Jurkat, Clone E6-1 (cell line): ENCODE measurements around the gene DDIT3.
"Not testable (repeated sequence)": the region's sequence is repeated elsewhere in the genome, so short reads cannot be mapped to it uniquely, and the experiment has no call there.

ENCODE experiments used
- DNase-seq: peaks from one replicate; pipeline ENCODE4 v3.0.0-alpha.2; 2011; ENCODE audit warnings: low read depth, low spot score
- H3K4me3 ChIP-seq: 2 replicates; pipeline ENCODE4 v1.5.1; 2011; ENCODE audit warnings: mild to moderate bottlenecking, low read length, control low read depth, moderate library complexity

Gene DDIT3

GRCh38 chr12:57495051-57495701 lies 25.1 kb downstream of the DDIT3 start:
- not testable (repeated sequence) for DNase-seq, H3K4me3 ChIP-seq

DNA sequence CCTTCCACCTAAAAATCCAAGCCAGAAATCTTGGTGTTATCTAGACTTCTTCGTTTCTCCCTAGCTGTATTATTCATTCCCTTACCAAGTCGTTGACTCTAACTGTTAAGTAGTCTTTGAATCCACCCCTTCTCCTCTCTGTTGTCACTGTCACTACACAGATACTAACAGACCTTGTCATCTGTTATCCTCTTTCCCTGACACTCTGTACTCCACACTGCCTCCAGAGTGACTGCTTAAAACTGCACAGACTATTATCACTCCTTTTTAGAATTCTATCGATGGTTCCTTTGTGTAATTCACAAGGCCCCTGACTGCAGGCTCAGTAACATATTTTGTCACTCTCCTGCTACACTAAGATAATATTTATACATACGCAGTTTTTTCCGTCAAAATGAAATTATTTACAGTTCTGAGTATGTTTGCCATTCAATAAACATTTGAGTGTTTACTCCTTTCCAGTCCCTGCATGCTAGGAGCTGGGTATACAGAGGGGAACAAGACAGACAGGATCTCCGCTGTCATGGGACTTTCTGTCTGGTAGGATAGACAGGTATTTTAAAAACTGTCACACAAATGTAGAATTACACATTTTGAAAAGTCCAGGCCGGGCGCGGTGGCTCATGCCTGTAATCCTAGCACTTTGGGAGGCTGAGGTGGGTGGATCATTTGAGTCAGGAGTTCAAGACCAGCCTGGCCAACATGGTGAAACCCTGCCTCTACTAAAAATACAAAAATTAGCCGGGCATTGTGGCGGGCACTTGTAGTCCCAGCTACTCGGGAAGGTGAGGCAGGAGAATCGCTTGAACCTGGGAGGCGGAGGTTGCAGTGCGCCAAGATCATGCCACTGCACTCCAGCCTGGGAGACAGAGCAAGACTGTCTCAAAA lies 28.7 kb downstream of the DDIT3 start:
- H3K4me3 ChIP-seq: no peak overlapping the region
- no peak for DNase-seq

DNA sequence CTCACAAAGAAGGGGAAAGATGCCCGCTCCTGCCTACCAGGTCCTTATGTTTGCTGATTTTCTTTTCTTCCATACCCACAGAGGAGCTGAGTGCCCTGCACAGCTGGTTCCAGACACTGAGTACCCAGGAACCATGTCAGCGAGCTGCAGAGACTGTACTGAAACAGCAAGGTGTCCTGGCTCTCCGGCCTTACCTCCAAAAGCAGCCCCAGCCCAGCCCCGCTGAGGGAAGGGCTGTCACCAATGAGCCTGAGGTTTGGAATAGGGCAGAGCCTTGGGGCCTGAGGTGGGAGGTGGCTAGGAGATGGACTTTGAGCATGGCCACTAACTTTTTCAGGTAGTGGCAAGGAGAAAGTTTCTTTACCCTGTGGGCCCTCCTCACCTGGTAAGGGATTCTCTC lies 30.2 kb downstream of the DDIT3 start:
- no peak for DNase-seq
- no peak overlapping the region for H3K4me3 ChIP-seq

DNA sequence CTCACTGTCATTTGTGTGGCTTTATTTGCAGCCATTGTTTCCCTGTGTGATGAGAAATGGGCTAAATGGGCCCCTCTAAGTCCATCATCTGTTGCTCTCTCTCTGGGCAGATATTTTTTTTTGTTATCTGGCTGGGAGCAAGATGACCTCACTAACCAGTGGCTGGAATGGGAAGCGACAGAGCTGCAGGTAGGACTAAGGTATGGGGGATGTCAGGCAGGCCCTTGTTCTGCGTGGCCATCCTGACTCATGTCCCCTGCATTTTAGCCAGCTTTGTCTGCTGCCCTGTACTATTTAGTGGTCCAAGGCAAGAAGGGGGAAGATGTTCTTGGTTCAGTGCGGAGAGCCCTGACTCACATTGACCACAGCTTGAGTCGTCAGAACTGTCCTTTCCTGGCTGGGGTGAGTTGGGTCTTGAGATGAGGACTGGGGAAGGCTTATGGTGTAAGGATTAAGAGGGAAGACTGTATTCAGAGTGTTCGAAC lies 31.1 kb downstream of the DDIT3 start:
- peak overlapping the region; percentile 99 for H3K4me3 ChIP-seq
- no peak for DNase-seq

DNA sequence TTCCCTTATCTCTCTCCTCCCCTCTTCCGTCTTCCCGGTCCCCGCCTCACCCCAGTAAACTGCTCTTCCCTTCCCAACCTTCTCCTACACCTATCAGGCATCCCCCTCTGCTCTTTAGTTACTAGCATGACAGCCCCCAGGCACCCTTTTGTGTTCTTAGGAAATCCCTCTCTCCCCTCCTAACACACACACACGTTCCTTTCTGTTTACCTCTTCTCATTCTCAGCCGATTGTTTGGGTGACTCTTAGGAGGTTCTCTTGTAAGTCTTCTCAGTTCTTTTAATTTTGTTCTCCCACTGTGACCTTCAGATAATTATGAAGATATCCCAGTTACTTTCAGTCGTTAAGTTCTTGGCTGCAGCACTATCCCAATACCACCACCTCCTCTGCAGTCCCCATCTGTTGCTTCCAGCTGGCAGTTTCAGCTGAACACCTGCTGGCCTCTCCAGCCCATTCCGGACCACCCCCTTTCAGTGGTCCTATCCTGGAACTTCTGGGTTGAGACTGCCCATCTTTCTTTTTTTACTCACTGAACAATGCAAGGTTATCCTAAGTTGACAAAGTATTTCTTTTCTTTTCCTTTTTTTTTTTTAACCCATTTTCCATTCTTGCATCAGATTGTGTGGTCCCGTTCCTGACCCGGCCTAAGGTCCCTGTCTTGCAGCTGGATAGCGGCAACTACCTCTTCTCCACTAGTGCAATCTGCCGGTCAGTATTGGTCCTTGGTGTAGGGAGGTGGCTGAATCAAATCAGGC lies 31.7 kb downstream of the DDIT3 start:
- no peak for DNase-seq
- peak overlapping the region; percentile 99 for H3K4me3 ChIP-seq

DNA sequence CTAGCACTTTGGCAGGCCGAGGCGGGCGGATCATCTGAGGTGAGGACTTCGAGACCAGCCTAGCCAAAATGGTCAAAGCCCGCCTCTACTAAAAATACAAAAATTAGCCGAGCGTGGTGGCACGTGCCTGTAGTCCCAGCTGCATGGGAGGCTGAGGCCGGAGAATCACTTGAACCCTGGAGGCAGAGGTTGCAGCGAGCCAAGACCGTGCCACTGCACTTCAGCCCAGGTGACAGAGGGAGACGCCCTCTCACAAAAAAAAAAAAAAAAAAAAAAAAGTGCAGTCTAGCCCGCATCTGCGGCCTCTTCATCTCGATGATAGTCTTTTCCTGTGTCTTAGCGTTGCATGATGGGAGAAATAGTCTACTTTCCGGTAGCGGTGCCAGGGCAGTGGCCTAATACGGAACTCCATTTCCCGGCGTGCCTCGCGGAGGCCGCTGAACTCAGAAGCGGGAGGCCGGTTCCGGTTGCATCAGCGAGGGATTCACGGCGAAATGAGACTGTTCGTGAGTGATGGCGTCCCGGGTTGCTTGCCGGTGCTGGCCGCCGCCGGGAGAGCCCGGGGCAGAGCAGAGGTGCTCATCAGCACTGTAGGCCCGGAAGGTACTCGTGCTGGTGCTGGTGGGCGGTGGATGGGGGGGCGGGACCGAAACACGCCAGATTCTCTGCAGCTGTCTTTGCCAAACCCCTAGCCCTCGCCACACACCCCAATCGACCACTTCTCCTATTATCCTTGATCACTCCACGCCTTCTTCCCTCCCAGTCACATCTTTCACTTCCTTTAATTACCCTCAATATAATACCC lies 32.5 kb downstream of the DDIT3 start, which contains the start of gene MARS1:
TSS of gene MARS1 (plus strand) at position 472 of the 805 bp plus-strand sequence. CDS start at position 495, 23 bp downstream.
- H3K4me3 ChIP-seq: peak within 1 kb of the TSS; percentile 99
- DNase-seq: peak; percentile 97

GRCh38 chr12:57487055-57487596 lies 33.2 kb downstream of the DDIT3 start:
- peak overlapping the region; percentile 99 for H3K4me3 ChIP-seq
- no peak for DNase-seq

DNA sequence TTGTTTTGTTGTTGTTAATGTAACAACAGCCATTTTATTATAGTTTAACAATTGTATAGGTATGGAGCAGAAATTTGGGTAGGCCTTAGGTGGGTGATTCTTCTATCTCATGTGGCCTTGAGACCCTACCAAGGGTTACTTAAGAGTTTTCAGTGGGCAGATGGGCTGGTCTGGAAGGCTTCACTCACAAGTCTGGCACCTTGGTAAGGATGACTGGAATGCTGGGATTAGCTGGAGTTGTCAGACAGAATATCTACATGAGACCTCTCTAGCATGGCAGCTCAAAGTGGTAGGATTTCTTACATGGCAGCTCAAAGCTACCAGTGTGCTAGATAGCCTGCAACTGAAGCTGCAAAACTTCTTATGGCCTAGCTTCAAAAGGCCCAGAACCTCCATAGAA lies 34.6 kb downstream of the DDIT3 start:
- DNase-seq: no peak
- no peak overlapping the region for H3K4me3 ChIP-seq

DNA sequence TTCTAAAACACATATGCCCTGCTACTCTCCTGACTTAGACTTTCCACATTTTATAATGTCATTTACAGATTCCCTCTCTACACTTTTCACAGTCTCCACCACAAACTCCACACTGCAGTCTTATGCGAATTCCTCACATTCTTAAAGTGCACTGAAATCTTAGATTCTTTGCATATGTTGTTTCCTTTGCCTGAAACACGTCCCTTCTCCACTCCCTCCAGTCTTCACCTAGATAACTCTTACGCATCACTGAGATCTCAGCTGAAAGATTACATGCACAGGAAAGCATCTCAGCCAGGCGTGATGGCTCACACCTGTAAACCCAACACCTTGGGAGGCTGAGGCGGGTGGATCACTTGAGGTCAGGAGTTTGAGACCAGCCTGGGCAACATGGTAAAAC lies 36.8 kb downstream of the DDIT3 start:
- DNase-seq: no peak

GRCh38 chr12:57481671-57482070 lies 38.6 kb downstream of the DDIT3 start:
- no peak overlapping the region for H3K4me3 ChIP-seq
- no peak for DNase-seq

More for the DNA sequence above, 36.8 kb downstream of the DDIT3 start:
- H3K4me3 ChIP-seq: no peak overlapping the region

DNA sequence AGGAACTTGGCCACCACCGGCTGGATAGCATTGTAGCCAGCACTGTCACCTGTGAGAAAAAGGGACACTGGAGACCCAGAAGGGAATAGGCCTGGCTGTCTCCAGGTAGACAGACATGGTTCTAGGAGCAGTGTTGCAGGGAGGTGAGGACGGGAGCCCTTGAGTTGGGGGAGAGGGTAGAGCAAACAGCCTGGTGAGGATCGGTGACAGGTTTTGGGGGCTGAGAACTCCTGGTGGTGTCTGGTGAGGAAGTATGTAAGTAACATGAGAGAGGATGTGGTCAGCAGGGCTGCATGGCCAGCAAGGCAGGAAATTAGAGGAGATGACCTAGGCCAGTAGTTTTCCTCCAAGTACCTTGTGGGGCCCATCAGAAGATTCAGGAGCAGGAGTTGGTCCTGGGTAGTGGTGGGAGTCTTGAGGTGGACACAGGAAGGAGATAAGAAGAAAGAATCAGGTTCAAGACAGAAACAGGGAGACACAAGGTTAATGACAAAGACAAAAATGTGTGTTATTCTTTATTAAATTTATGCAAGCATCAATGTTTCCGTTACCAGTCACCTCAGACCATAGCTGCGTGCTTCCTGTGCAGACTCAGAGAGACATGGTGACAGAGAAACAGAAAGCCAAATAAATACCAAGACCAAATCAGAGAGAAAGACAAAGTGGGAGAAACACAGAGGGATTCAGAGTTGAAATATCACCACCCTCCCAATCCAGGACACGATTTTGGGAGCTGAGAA lies 40.8 kb downstream of the DDIT3 start, which contains the start of gene ARHGAP9:
TSS of gene ARHGAP9 (minus strand) at position 491 of the 740 bp plus-strand sequence. CDS start at position 31, 460 bp downstream.
- DNase-seq: no peak
- H3K4me3 ChIP-seq: no peak within 1 kb of the TSS

- no peak overlapping the region for H3K4me3 ChIP-seq
- no peak for DNase-seq
Observed at GRCh38 chr12:57479043-57479375, 41.3 kb downstream of the DDIT3 start.

- H3K4me3 ChIP-seq: peak overlapping the region; percentile 61
- DNase-seq: peak; percentile 60
Observed at GRCh38 chr12:57477710-57478681, 42.3 kb downstream of the DDIT3 start.

DNA sequence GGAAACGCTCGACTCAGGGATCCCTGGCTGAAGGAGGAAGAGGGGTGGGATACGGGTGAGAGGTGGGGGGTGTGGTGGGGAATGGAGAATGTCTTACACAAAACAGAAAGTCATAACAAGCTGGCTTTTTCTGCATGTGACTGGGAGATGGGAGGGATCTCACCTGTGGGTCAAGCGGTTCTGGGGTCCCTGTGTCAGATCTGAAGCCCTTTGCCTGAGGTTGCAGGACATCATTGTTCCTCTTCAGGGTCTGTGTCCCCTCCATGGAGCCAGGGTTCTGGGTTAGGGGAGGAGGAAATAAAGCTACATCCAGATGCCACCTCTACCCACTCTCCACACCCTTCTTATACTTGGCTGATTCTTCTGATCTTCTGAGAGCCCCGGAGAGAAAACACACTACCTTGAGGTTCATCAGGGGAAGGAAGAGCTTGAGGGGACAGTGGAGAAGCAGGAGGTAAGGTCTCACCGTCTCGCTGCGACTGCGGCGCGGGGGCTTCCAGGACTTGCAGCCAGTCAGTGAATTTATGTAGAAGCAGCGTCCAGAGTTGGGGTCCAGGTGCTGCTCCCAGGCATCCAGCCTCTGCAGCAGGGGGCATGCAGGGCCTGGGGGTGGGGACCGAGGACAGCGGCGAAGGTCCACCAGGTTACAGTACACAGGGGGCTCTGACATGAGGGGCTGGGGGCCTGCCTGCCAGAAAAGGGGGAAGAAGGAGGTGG lies 43.2 kb downstream of the DDIT3 start:
- H3K4me3 ChIP-seq: peak overlapping the region; percentile 61
- DNase-seq: no peak

DNA sequence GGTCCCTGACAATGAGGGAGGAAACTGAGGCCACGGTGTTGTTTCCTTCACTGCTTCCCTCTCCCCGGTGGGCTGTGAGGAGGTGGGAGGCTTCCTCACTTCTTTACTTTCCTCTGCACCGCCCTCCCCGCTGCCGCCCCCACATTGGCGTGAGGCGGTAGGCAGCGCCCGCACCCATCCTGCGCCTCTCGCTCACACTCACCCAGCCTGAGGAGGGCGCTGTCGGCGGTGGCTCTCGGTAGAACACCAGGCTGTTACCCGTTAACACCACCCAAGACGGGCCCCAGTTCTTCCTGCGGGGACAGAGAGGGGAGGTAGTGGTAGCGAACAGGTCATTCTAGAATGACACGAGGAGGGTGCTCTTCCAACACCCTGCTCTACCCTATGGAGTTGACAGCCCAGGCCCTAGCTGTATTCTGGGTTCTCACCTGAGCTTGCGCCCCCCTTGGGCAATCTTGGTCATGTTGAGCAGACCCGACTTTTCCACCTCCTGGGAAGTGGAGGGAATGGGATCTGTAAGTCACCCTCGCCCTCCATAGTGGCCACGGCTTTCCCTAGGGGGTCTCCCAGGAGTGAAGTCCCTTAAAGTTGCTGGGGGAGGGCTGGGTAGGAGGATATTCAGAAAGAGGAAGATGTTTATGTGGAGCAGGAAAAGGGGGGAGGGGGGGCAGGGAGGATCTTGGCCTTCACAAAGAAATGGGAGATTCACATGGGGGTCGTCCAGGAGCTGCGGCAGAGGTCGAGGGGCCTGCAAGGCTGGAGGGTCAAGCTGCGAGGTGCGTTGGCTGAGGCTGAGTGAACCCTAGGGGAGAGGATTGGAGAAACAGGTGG lies 43.9 kb downstream of the DDIT3 start:
- peak overlapping the region; percentile 61 for H3K4me3 ChIP-seq
- no peak for DNase-seq
